Measurements from ENCODE around the gene TMEFF2.

Gene TMEFF2

GRCh38 chr2:191965733-191966132 lies 229.0 kb downstream of the TMEFF2 start:
- DNase-seq (ENCODE audit: low spot score): no peak

- no peak for DNase-seq (ENCODE audit: low spot score)
Observed at GRCh38 chr2:191961556-191961955, 233.2 kb downstream of the TMEFF2 start.

GRCh38 chr2:191959209-191959608 lies 235.5 kb downstream of the TMEFF2 start:
- no peak for DNase-seq (ENCODE audit: low spot score)

- DNase-seq (ENCODE audit: low spot score): no peak
Observed at GRCh38 chr2:191957996-191958860, 236.5 kb downstream of the TMEFF2 start.

GRCh38 chr2:191954451-191954850 lies 240.3 kb downstream of the TMEFF2 start:
- no peak for DNase-seq (ENCODE audit: low spot score)

- DNase-seq (ENCODE audit: low spot score): no peak
Observed at GRCh38 chr2:191952515-191953270, 242.0 kb downstream of the TMEFF2 start.

GRCh38 chr2:191951832-191952231 lies 242.9 kb downstream of the TMEFF2 start:
- DNase-seq (ENCODE audit: low spot score): no peak

- no peak for DNase-seq (ENCODE audit: low spot score)
Observed at GRCh38 chr2:191951376-191951775, 243.4 kb downstream of the TMEFF2 start.

GRCh38 chr2:191950132-191950874 lies 244.4 kb downstream of the TMEFF2 start:
- peak; percentile 74 for DNase-seq (ENCODE audit: low spot score)

GRCh38 chr2:191947235-191947634 lies 247.5 kb downstream of the TMEFF2 start:
- DNase-seq (ENCODE audit: low spot score): no peak

GRCh38 chr2:191946471-191947182 lies 248.1 kb downstream of the TMEFF2 start:
- no peak for DNase-seq (ENCODE audit: low spot score)

- DNase-seq (ENCODE audit: low spot score): no peak
Observed at GRCh38 chr2:191945623-191946022, 249.1 kb downstream of the TMEFF2 start.

GRCh38 chr2:191942739-191943103 lies 252.0 kb downstream of the TMEFF2 start:
- no peak for DNase-seq (ENCODE audit: low spot score)

GRCh38 chr2:191942090-191942738 lies 252.5 kb downstream of the TMEFF2 start:
- no peak for DNase-seq (ENCODE audit: low spot score)

GRCh38 chr2:191941376-191941929 lies 253.3 kb downstream of the TMEFF2 start:
- no peak for DNase-seq (ENCODE audit: low spot score)

GRCh38 chr2:191938779-191939178 lies 256.0 kb downstream of the TMEFF2 start:
- no peak for DNase-seq (ENCODE audit: low spot score)

GRCh38 chr2:191936882-191937405 lies 257.8 kb downstream of the TMEFF2 start:
- no peak for DNase-seq (ENCODE audit: low spot score)

- DNase-seq (ENCODE audit: low spot score): no peak
Observed at GRCh38 chr2:191935247-191935646, 259.5 kb downstream of the TMEFF2 start.

GRCh38 chr2:191933307-191934105 lies 261.2 kb downstream of the TMEFF2 start:
- DNase-seq (ENCODE audit: low spot score): peak; percentile 72

GRCh38 chr2:191932286-191932685 lies 262.4 kb downstream of the TMEFF2 start:
- DNase-seq (ENCODE audit: low spot score): no peak

All from kidney tubule cell (primary cell).